ENCODE results near the gene ARMC12.

DNA sequence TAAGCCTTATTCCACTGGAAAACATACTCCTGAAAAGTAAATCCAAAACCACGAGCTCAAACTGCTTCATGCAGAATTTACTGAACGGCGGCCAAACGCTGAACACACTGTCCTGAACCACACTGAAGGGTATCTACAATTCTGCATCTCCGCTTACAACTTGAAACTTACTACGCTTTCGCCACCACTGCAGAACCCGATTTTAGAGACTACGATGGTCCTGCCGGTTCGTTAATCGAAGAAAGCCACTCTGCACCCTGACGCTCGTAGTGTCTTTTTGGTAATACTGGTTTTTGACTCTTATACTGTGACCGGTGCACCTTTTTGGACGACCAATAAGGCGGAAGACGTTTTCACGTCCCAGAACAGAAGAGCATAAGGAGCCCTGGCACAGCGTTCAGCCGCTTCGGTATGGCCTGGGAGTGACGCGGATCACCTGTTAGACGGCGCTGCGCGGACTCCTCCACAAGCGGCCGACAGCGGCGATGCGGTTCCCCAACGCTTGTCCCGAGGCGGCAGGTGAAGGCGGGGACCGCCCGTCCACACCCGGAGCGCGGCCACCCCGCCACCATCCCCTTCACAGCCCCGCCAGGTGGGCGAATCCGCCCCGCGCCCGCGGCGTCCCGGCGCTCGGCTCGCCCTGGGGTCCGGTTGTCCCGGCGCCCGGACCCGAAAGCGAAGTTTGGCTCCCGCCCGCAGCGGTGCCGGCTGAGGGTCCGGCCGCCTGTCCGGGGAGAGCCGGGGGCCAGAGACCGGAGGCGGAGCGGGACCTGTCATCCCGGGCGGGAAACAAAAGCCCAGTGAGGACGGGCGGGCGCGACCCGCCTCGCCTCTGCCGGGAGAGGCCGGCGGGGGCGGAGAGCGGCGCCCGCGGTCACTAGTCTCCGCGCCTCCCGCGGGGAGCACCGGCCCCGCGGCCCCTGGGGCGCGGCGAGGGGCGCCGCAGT, 48.9 kb upstream of the ARMC12 start:
- TF ChIP-seq, protein P1, sequence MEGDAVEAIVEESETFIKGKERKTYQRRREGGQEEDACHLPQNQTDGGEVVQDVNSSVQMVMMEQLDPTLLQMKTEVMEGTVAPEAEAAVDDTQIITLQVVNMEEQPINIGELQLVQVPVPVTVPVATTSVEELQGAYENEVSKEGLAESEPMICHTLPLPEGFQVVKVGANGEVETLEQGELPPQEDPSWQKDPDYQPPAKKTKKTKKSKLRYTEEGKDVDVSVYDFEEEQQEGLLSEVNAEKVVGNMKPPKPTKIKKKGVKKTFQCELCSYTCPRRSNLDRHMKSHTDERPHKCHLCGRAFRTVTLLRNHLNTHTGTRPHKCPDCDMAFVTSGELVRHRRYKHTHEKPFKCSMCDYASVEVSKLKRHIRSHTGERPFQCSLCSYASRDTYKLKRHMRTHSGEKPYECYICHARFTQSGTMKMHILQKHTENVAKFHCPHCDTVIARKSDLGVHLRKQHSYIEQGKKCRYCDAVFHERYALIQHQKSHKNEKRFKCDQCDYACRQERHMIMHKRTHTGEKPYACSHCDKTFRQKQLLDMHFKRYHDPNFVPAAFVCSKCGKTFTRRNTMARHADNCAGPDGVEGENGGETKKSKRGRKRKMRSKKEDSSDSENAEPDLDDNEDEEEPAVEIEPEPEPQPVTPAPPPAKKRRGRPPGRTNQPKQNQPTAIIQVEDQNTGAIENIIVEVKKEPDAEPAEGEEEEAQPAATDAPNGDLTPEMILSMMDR (optimal IDR thresholded peaks at IDR 0.05 in 1 of 3, IDR thresholded peaks at IDR 0.05 in 1 of 3, conservative IDR thresholded peaks at IDR 0.05 in 1 of 3; ENCODE audit: extremely low read depth in 1 of 3, insufficient read depth in 2 of 3, low read length in 3 of 3), result no peak
- no peak for TF ChIP-seq EZH2 (IDR thresholded peaks at IDR 0.05; ENCODE audit: low read length)
